GM18951 (cell line): ENCODE data around the gene MPO.

Experiments
- POLR2A ChIP-seq: IDR thresholded peaks from 4 replicates; pipeline ENCODE4 v1.6.1; 2011; ENCODE audit warnings: mild to moderate bottlenecking; ENCODE audit not compliant: insufficient read length, insufficient read depth; ENCODE audit errors: extremely low read depth
- in situ Hi-C: fragments of 300-500 bp; cut with MboI; formaldehyde crosslinking; loops from one replicate; pipeline ENCODE4 v1.12.0; 2022; ENCODE audit warnings: low sequenced_read_pairs, mixed read lengths, inconsistent platforms; ENCODE audit not compliant: unreplicated experiment

Gene MPO

GRCh38 chr17:58265902-58266875 lies 14.5 kb downstream of the MPO start:
- no peak for TF ChIP-seq POLR2A
- in situ Hi-C loops = no loop called here

DNA sequence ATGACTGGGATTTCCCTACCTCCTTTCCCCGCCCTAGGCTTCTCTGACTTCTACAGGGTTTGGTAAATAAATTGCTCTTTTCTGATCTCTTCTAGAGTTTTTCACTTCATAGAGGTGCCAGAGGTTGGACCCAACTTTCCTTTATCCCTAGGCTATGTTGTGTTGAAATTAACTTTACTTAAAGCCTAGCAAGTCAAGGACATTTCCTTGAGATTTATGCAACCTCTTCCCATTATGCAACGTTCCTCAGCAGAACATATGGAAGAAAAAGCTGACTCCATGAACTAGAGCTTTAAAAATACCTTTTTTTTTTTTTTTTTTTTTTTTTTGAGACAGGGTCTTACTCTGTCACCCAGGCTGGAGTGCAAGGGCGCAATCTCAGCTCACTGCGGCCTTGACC lies 15.5 kb downstream of the MPO start:
- no peak for TF ChIP-seq POLR2A
- in situ Hi-C loops = no loop called here

DNA sequence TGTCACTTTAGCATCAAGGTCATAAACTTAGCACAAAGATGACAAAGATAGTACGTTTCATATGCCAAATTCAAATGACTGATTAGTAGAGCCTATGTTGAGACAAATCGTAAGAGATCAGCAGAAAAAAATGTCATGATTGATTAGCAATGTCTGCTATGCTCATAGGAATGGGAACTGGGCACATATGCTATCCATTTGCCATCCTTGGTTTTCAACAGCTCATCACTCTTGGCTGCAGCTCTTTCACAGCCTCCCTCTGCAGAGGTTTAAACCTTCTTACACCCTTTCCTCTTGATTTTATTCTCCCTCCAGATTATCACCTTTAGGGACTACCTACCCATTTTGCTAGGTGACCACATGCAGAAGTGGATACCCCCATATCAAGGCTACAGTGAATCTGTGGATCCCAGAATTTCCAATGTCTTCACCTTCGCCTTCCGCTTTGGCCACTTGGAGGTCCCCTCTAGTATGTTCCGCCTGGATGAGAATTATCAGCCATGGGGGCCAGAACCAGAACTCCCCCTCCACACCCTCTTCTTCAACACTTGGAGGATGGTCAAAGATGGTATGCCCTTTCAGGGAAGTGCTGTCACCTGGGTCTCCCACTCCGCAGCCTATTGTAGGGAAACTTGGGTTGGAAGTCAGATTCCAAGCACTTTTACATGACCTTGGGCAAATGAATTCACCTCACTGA lies 16.2 kb downstream of the MPO start:
- in situ Hi-C loops = no loop called here
- TF ChIP-seq POLR2A = no peak

- TF ChIP-seq POLR2A = no peak
- in situ Hi-C loops = no loop called here
Measured at GRCh38 chr17:58263773-58264172, 17.0 kb downstream of the MPO start.

GRCh38 chr17:58262149-58262548 lies 18.6 kb downstream of the MPO start:
- TF ChIP-seq POLR2A = no peak
- in situ Hi-C loops = no loop called here

DNA sequence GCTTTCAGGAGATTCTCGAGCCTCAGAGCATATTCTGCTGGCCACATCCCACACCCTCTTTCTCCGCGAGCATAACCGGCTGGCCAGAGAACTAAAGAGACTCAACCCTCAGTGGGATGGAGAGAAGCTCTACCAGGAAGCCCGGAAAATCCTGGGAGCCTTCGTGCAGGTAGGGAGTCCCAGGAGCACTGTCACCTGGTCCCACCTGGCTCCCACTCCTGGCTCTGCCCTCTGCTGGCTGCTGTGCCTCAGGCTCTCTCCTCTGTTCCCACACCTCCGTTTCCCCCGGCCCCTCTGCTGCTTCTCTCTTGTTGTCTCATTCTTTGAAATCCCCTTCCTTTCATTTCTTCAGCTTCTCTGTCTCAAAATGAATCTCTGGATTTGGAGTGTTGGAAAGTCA lies 25.9 kb downstream of the MPO start:
- no peak for TF ChIP-seq POLR2A
- in situ Hi-C loops = no loop called here

GRCh38 chr17:58253082-58253481 lies 27.7 kb downstream of the MPO start:
- no peak for TF ChIP-seq POLR2A
- in situ Hi-C loops = no loop called here

GRCh38 chr17:58252141-58252540 lies 28.6 kb downstream of the MPO start:
- in situ Hi-C loops = no loop called here
- no peak for TF ChIP-seq POLR2A

DNA sequence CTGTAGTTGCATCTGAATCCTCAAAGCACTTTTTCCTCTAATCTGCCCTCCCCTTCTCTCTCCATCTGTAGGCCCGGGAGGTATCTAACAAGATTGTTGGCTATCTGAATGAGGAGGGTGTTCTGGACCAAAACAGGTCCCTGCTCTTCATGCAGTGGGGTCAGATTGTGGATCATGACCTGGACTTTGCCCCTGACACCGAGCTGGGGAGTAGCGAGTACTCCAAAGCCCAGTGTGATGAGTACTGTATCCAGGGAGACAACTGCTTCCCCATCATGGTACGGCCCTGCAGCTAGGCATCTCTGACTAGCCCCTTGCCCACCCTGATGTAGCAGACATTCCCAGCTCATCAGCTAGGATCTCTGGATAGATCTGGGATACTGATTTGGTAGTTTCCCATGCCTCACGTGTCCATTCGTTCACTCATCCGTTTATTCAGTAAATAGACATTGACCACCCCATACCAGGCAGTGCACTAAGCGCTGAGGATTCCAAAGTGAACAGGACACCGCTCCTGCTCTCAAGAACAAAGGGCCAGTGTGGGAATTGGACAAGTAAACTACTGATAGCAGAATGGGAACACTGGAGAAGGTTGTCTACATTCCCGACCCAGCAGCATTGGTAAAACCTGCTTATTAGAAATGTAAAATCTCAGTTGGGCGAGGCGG lies 30.3 kb downstream of the MPO start:
- in situ Hi-C loops = no loop called here
- no peak for TF ChIP-seq POLR2A

DNA sequence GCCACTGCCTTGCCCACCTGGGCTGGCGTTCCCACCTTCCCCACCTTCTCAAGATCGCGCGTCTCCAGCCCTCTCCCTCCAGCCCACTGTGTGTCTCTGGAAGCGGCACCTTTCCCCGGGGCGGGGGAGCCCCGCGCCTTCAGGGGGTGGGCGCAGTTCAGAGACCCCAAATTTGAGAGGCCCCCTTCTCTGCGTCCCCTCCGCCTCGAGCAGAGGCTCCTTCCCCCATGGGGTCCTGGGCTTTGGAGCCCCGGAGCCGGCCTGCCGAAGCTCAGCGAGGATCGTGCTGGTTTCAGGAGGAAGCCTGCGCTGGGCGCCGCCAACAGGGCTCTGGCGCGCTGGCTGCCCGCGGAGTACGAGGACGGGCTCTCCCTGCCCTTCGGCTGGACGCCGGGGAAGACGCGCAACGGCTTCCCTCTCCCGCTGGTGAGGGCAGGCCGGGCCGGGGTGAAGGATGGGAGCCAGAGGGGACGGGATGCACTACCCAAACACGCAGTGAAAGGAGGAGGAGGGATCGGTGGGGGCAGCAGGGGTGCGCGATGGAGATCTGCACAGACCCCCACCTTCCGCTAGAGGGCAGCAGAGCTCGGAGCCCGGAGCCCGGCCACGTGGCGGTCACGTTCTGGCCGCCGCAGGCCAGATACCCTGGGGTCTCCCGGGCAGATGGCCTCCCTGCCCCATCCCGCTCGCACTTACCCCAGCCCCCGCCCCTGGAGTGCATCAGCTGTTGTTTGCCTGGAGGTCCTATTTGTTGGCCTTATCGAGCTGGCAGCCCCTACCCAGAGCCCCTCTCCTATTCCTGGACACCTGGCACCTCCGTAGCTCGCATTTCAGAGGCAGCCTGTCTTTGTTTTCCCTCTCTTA lies 31.2 kb downstream of the MPO start:
- in situ Hi-C loops = no loop called here
- TF ChIP-seq POLR2A = no peak

- in situ Hi-C loops = no loop called here
- TF ChIP-seq POLR2A = no peak
Measured at GRCh38 chr17:58248955-58249269, 31.8 kb downstream of the MPO start.

DNA sequence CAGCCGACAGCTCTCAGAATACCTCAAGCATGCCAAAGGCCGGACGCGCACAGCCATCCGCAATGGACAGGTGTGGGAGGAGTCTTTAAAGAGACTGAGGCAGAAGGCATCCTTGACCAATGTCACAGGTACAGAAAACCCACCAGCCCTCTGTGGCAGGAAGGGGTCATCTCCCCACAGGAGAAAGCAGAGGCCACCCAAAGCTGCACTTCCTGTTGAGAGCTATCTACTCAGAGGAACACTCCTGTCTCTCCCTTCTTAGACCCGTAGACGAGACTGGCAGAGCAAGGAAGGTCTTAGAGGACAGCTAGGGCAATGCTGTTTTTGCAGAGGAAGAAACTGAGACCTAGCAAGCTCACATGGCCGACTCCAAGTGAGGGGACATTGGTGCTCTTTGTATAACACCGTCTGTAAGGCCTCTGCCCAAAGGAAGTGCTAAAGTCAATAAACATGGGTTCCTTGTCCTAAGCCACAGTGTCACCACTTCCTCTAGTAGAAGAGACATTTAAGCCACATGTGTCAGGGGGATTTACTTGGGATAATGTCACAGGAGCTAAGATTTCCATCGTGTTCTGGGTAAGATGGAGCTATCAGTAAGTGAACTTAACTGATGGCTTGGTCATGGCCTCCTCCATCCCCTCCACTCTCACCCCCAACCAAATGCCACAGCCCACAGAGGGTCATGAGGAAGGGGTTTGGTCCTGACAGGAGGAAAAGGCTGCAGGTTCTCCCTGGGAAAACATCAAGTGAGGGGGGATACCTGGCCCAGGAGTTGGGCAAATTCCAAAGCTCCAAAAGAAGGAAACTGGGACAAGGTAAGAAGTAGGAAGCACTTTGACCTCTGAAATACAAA lies 33.0 kb downstream of the MPO start:
- in situ Hi-C loops = no loop called here
- no peak for TF ChIP-seq POLR2A

- no peak for TF ChIP-seq POLR2A
- in situ Hi-C loops = no loop called here
Measured at GRCh38 chr17:58246781-58247180, 34.0 kb downstream of the MPO start.
